ENCODE data around the gene FER. TPM values are rescaled to one million over a fixed set of nuclear protein-coding genes. Genes with fewer than 3 reads are reported as not detected.

The FER gene
- total RNA-seq, 1 experiment from 2014 or later = 18.0 TPM

- Histone ChIP-seq H3T11ph (ENCODE audit: low read length) (no peak overlapping the region), H2AFZ (ENCODE audit: low read length) (no peak overlapping the region), H3K4ac (ENCODE audit: low read depth, low read length) (no peak overlapping the region), H2BK15ac (ENCODE audit: low read depth, low read length) (no peak overlapping the region), H3K27ac (ENCODE audit: insufficient read length, low read depth, low read length) (no peak overlapping the region), H3K18ac (ENCODE audit: insufficient read length, low read depth, low read length) (no peak overlapping the region), H2BK12ac (ENCODE audit: insufficient read length, low read depth, low read length) (no peak overlapping the region), H3K14ac (ENCODE audit: insufficient read depth, low read length) (no peak overlapping the region), H3K9ac (ENCODE audit: extremely low read depth, insufficient read length, low read length) (no peak overlapping the region), H3K4me2 (ENCODE audit: insufficient read depth, insufficient read length, low read length) (no peak overlapping the region), H3K79me2 (ENCODE audit: insufficient read depth, low read length) (no peaks in the 10 kb centered on the region), H3K56ac (ENCODE audit: insufficient read length, low read depth, low read length) (no peak overlapping the region), H4K20me1 (ENCODE audit: control insufficient read depth, insufficient read depth, insufficient read length) (no peaks in the 10 kb centered on the region), H4K5ac (ENCODE audit: insufficient read length, low read depth, low read length) (no peak overlapping the region), H3K23ac (ENCODE audit: insufficient read length, low read depth, low read length) (no peak overlapping the region), H3K23me2 (ENCODE audit: insufficient read length, low read depth, low read length, poor library complexity, severe bottlenecking) (no peaks in the 10 kb centered on the region), H2AK5ac (ENCODE audit: insufficient read length, low read length) (no peak overlapping the region), H2BK5ac (ENCODE audit: insufficient read length, low read length) (no peak overlapping the region), H4K8ac (replicated peaks; ENCODE audit: insufficient read length, low read depth, low read length) (no peak overlapping the region), H2BK20ac (ENCODE audit: low read depth, low read length, poor library complexity, severe bottlenecking) (no peak overlapping the region), H3K27me3 (ENCODE audit: insufficient read depth, low read length) (no peaks in the 10 kb centered on the region), H3K79me1 (ENCODE audit: insufficient read depth, low read depth, low read length, poor library complexity, severe bottlenecking) (no peaks in the 10 kb centered on the region), H3K4me1 (ENCODE audit: insufficient read depth, low read length) (no peaks in the 10 kb centered on the region), H3K9me3 (ENCODE audit: control insufficient read depth, low read depth, low read length) (no peaks in the 10 kb centered on the region), H4K91ac (ENCODE audit: insufficient read length, low read depth, low read length) (no peak overlapping the region), H2BK120ac (ENCODE audit: low read depth, low read length, poor library complexity, severe bottlenecking) (no peak overlapping the region)
- no CpG with 5 or more reads among the region's 3 CpGs for WGBS (ENCODE audit: extremely low coverage, insufficient read length, low lambda C conversion rate)
- H3K4me1 Mint-ChIP-seq = peaks cover 5 to 8% of the 10 kb centered on the region in 2 experiments; a peak in 3 of 4 replicates
- no peak for TF ChIP-seq CTCF (conservative IDR thresholded peaks at IDR 0.05)
- DNase-seq = no peak
- H3K27me3 Mint-ChIP-seq (ENCODE audit: low read depth) = no peaks in the 10 kb centered on the region
- H3K9me3 Mint-ChIP-seq = no peaks in the 10 kb centered on the region
- no peaks in the 10 kb centered on the region for H3K36me3 Mint-ChIP-seq (ENCODE audit: insufficient read depth in 1 of 3, low read depth in 3 of 3)
- no peak overlapping the region for H3K4me3 Mint-ChIP-seq
- H3K27ac Mint-ChIP-seq = no peak overlapping the region
Observed at GRCh38 chr5:108900668-108901067, 153.0 kb downstream of the FER start.
